Type B pancreatic cell (in vitro differentiated cells): ENCODE data around the gene ZDHHC14. TPM values are rescaled to one million over a fixed set of nuclear protein-coding genes. Genes with fewer than 3 reads are reported as not detected.

Experiments used
- DNase-seq: peaks from one replicate; pipeline ENCODE4 v3.0.0; 2021; ENCODE audit warnings: mixed read lengths; ENCODE audit not compliant: unreplicated experiment; ENCODE audit errors: extremely low spot score
- H3K27ac Mint-ChIP-seq: 2 replicates; pipeline ENCODE4 v1.8.0; 2021; ENCODE audit warnings: mild to moderate bottlenecking, mixed read lengths
- H3K27me3 Mint-ChIP-seq: 2 replicates; pipeline ENCODE4 v1.8.0; 2021; ENCODE audit warnings: mixed read lengths
- H3K36me3 Mint-ChIP-seq: 2 replicates; pipeline ENCODE4 v1.8.0; 2021; ENCODE audit warnings: mixed read lengths
- H3K4me1 Mint-ChIP-seq: one replicate; pipeline ENCODE4 v1.8.0; 2021; ENCODE audit warnings: mixed read lengths; ENCODE audit not compliant: unreplicated experiment
- H3K4me3 Mint-ChIP-seq: 2 replicates; pipeline ENCODE4 v1.8.0; 2021; ENCODE audit warnings: mild to moderate bottlenecking, mixed read lengths
- H3K9me3 Mint-ChIP-seq: 2 replicates; pipeline ENCODE4 v1.8.0; 2021; ENCODE audit warnings: mixed read lengths
- total RNA-seq: library from RNA; stranded (reverse); gene quantifications from 2 replicates; pipeline ENCODE4 v1.2.1, GENCODE V29; 2021; ENCODE audit warnings: low replicate concordance
- TF ChIP-seq, protein P1 (sequence below): fragments of 200-600 bp; sonication (generic); conservative IDR thresholded peaks from 2 replicates; pipeline ENCODE4 v1.5.0; 2021; ENCODE audit warnings: antibody characterized with exemption, mild to moderate bottlenecking

ZDHHC14 gene
- total RNA-seq, 1 donor from 2014 or later: 11.1 TPM

DNA sequence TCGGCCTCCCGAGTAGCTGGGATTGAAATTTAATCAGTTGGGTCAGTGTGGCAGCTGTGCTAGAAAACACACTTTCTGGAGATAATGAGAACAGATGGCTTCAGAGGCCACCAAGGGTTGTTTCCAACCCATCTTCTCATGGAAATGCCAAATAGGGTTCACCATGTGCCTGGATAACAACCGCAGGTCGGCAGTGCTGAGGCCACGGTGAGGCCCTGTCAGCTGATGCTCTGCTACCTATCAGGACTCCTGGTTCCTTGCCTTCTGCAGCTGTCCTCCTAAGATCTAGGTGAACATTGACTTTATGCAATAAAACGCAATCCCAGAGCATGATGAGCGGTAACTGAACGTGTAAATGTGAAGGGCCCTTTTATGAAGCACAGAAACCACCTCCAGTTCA, 302.7 kb downstream of the ZDHHC14 start:
- Mint-ChIP-seq H3K27me3 (no peaks in the 10 kb centered on the region), H3K4me3 (no peak overlapping the region), H3K9me3 (no peaks in the 10 kb centered on the region), H3K4me1 (no peaks in the 10 kb centered on the region), H3K27ac (no peak overlapping the region), H3K36me3 (no peaks in the 10 kb centered on the region)
- TF ChIP-seq, protein P1, sequence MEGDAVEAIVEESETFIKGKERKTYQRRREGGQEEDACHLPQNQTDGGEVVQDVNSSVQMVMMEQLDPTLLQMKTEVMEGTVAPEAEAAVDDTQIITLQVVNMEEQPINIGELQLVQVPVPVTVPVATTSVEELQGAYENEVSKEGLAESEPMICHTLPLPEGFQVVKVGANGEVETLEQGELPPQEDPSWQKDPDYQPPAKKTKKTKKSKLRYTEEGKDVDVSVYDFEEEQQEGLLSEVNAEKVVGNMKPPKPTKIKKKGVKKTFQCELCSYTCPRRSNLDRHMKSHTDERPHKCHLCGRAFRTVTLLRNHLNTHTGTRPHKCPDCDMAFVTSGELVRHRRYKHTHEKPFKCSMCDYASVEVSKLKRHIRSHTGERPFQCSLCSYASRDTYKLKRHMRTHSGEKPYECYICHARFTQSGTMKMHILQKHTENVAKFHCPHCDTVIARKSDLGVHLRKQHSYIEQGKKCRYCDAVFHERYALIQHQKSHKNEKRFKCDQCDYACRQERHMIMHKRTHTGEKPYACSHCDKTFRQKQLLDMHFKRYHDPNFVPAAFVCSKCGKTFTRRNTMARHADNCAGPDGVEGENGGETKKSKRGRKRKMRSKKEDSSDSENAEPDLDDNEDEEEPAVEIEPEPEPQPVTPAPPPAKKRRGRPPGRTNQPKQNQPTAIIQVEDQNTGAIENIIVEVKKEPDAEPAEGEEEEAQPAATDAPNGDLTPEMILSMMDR: no peak
- no peak for DNase-seq

DNA sequence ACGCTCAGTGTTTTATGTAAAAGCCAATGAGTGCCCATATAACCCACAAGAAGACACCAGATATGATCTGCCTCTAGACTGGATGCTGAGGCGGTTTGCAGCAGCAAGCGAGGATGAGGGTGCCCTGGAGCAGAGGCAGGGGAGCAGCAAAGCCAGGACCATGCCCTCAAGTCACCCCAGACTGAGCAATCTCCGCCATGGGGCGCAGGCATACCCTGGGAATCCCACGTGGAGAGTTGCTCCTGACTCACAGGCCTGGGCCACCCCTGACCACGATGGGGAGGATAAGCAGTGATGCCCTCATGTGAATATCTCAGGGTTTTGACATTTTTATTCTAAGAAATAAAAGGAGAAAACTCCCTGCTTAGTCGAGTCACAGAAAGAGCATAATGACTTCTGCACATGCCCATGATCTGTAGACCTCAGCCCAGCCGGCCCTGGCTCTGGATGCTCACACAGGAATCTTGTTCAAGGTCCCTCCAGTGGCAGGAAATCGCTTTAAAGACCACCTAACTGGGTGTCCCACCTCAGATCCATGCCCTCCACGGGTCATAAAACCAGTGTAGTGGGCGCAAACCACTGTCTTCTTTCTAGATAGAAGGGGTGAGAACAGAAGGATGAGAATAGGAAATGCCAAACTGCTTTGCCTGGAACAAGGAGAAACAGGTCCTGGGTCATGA, 303.8 kb downstream of the ZDHHC14 start:
- TF ChIP-seq, protein P1: no peak
- Mint-ChIP-seq H3K4me1 (no peaks in the 10 kb centered on the region), H3K36me3 (no peaks in the 10 kb centered on the region), H3K27me3 (peaks cover 4% of the 10 kb centered on the region), H3K9me3 (no peaks in the 10 kb centered on the region), H3K27ac (no peak overlapping the region), H3K4me3 (no peak overlapping the region)
- no peak for DNase-seq

DNA sequence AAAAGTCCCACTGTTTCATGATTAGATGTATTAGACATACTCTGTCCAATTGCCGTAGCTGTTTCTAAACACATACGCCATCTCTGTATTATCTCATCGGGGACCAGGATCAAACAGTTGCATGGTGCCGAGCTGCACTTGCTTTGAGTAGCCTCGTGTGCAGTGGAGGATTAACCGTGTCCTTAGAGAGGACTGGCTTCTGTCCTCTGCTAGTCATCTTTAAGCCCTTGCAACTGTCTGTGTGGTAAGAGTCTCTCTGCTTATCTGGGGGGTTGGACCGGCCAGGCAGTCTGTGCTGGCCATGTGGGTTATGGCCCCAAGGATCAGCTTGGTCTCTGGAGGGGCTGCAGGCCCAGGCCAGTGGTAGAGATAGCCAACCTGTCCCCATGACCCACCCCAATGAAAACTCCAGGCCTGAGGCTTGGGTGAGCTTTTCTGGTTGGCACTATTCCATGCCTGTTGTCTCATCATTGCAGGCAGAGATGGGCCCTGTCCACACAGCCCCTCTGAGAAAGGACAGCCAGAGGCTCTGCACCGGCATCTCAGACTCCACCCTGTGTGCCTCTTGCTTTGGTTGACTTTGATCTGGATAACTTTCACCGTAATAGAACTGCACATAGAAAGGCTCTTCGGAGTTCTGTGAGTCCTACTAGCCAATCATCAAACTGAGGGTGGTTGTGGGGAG, 304.7 kb downstream of the ZDHHC14 start:
- DNase-seq: no peak
- no peaks in the 10 kb centered on the region for H3K4me1 Mint-ChIP-seq
- TF ChIP-seq, protein P1: no peak
- no peak overlapping the region for H3K4me3 Mint-ChIP-seq
- H3K27ac Mint-ChIP-seq: no peak overlapping the region
- H3K27me3 Mint-ChIP-seq: peaks cover 4% of the 10 kb centered on the region
- no peaks in the 10 kb centered on the region for H3K36me3 Mint-ChIP-seq
- H3K9me3 Mint-ChIP-seq: no peaks in the 10 kb centered on the region

DNA sequence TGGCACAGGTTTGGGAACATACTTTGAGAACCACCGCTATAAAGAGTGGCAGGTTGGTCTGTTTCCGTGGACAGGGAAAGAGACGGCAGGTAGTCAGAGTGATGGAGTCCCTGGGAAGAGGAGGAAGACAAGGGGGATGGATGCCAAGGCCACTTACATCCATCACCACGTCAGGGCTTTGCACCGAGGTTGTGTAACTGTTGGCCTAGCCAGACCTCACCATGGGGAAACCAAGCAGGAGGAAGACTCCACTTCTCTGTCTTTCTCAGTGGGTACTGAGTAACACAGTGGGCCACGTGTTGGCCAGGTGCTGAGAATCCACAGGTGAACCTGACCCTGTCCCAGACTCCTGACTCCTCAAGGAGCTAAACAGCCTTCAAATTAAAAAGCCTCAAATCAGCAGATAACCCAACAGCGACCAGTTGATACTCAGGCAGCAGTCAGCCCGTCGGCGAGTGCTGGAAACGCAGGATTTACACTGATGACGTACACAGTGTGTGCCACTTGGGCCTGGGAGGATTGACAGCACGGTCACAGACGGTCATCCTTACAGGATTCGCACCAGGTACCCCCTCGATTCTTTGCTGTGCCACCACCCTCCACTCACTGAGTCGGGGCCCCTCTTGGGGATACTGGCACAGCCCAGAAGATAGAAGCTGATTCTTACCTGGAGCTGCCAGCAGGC, 307.4 kb downstream of the ZDHHC14 start:
- H3K9me3 Mint-ChIP-seq: no peaks in the 10 kb centered on the region
- H3K36me3 Mint-ChIP-seq: no peaks in the 10 kb centered on the region
- H3K4me3 Mint-ChIP-seq: no peak overlapping the region
- peaks cover 13% of the 10 kb centered on the region for H3K27me3 Mint-ChIP-seq
- no peak for DNase-seq
- no peak overlapping the region for H3K27ac Mint-ChIP-seq
- H3K4me1 Mint-ChIP-seq: no peaks in the 10 kb centered on the region
- TF ChIP-seq, protein P1: no peak

DNA sequence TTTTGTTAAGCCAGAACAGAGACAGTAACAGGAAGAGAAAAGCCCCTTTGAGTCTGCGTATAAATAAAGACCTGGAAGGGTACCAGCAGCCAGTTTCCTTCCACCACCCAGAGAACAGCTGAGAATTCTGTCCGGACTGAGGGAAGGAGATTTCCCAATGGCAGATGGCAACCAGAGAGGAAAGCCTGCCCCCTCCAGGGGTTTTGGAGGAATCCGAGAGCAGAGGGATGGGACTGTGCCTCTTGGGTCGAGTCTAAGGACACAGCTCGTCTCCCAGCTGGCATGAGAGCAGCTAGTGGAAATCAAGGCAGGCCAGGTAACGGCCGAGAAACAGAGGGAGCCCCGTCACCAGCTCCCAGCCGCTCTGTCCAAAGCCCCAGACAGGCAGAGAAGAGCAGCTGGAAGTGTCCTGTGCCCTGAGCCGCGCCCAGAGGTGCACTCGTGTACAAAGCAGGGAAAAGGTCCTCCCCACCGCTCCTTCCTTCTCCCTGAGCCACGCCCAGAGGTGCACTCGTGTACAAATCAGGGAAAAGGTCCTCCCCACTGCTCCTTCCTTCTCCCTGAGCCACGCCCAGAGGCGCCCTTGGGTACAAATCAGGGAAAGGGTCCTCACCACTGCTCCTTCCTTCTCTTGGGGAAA, 308.1 kb downstream of the ZDHHC14 start:
- Mint-ChIP-seq H3K4me1 (no peaks in the 10 kb centered on the region), H3K4me3 (no peak overlapping the region), H3K27me3 (peaks cover 13% of the 10 kb centered on the region), H3K9me3 (no peaks in the 10 kb centered on the region), H3K36me3 (no peaks in the 10 kb centered on the region), H3K27ac (no peak overlapping the region)
- no peak for DNase-seq
- TF ChIP-seq, protein P1: no peak
